Bronchial epithelial cell (primary cell): ENCODE measurements around the gene MRPS35. TPM values are rescaled to one million over a fixed set of nuclear protein-coding genes. Genes with fewer than 3 reads are reported as not detected.

Experiments used
- DNase-seq: peaks from one replicate; pipeline ENCODE4 v3.0.0-alpha.2; 2010; ENCODE audit warnings: low read depth
- FAIRE-seq: peaks from 2 replicates; lab custom pipeline; 2011; peaks lifted over from hg19 to GRCh38; lab: Jason Lieb, UNC
- H3K27me3 ChIP-seq: 2 replicates; pipeline ENCODE4 v1.5.1; 2011; ENCODE audit warnings: low read length; ENCODE audit not compliant: control insufficient read depth, insufficient read depth
- H3K36me3 ChIP-seq: 2 replicates; pipeline ENCODE4 v1.5.1; 2011; ENCODE audit warnings: low read length; ENCODE audit not compliant: control insufficient read depth, insufficient read depth
- H3K4me3 ChIP-seq: 2 replicates; pipeline ENCODE4 v1.5.1; 2011; ENCODE audit warnings: mild to moderate bottlenecking, low read depth, low read length, control low read depth
- CTCF ChIP-seq: IDR thresholded peaks from 2 replicates; pipeline ENCODE4 v1.5.1; 2011; ENCODE audit warnings: mild to moderate bottlenecking, moderate library complexity, low read length, control low read depth, inconsistent platforms; ENCODE audit not compliant: insufficient read depth, severe bottlenecking
- total RNA-seq: library from RNA; depleted of rRNA; stranded (reverse); fragments of >200 nt; gene quantifications from 2 replicates; pipeline ENCODE4 v1.2.1, GENCODE V29; 2014

Gene MRPS35
- total RNA-seq, 1 donor from 2014 or later, result 69.8 TPM

GRCh38 chr12:27686147-27686546 lies 24.5 kb upstream of the MRPS35 start:
- FAIRE-seq (no peak), DNase-seq (no peak)
- Histone ChIP-seq H3K36me3 (peaks cover 26% of the 10 kb centered on the region), H3K4me3 (no peak overlapping the region), H3K27me3 (no peaks in the 10 kb centered on the region)
- TF ChIP-seq CTCF, result no peak

GRCh38 chr12:27688671-27689070 lies 22.0 kb upstream of the MRPS35 start:
- Histone ChIP-seq H3K36me3 (peaks cover 24% of the 10 kb centered on the region), H3K4me3 (no peak overlapping the region), H3K27me3 (no peaks in the 10 kb centered on the region)
- DNase-seq (no peak), FAIRE-seq (no peak)
- TF ChIP-seq CTCF, result no peak

- H3K4me3 ChIP-seq, result no peak overlapping the region
- TF ChIP-seq CTCF, result no peak
- DNase-seq (no peak), FAIRE-seq (no peak)
- H3K27me3 ChIP-seq, result no peaks in the 10 kb centered on the region
- peaks cover 23% of the 10 kb centered on the region for H3K36me3 ChIP-seq
These were observed 21.0 kb upstream of the MRPS35 start for GRCh38 chr12:27689558-27690180.

- Histone ChIP-seq H3K4me3 (no peak overlapping the region), H3K27me3 (no peaks in the 10 kb centered on the region), H3K36me3 (peaks cover 15% of the 10 kb centered on the region)
- no peak for TF ChIP-seq CTCF
- no peak for FAIRE-seq
- no peak for DNase-seq
These were observed 17.2 kb upstream of the MRPS35 start for GRCh38 chr12:27693403-27693802.

GRCh38 chr12:27695556-27696292 lies 14.9 kb upstream of the MRPS35 start:
- peaks cover 9% of the 10 kb centered on the region for H3K36me3 ChIP-seq
- DNase-seq, result no peak
- no peak for TF ChIP-seq CTCF
- H3K4me3 ChIP-seq, result no peak overlapping the region
- no peak for FAIRE-seq
- H3K27me3 ChIP-seq, result no peaks in the 10 kb centered on the region
